ENCODE results near the gene EPB41L5. TPM values are rescaled to one million over a fixed set of nuclear protein-coding genes. Genes with fewer than 3 reads are reported as not detected.
"Not testable (repeated sequence)": the region's sequence is repeated elsewhere in the genome, so short reads cannot be mapped to it uniquely, and the experiment has no call there.

Gene EPB41L5
- total RNA-seq: 1 to 10 TPM; 2.3 to 2.5 TPM

- peaks cover 8% of the 10 kb centered on the region for H3K4me1 Mint-ChIP-seq (ENCODE audit: low read depth)
- H3K9me3 Mint-ChIP-seq: no peaks in the 10 kb centered on the region
- no peak within 1 kb of the TSS for H3K27ac Mint-ChIP-seq
- no peaks in the 10 kb centered on the region for H3K36me3 Mint-ChIP-seq (ENCODE audit: low read depth)
- CTCF ChIA-PET: interaction anchor here (0.6 to 1.5 kb wide), 4 partner anchors 162 to 300 kb away, joined by 3 to 7 read pairs (median 4); no protein-coding TSS in a partner anchor
- intact Hi-C loops (cut with micrococcal nuclease): loop anchor here (1.0 to 5.0 kb wide), 8 partner anchors 96 to 646 kb away; partner anchors contain the start of genes C2orf76, DBI, PTPN4 and RALB
- H3K4me3 Mint-ChIP-seq: peak within 1 kb of the TSS; percentile 77
- peak; percentile 79 for DNase-seq
- no peaks in the 10 kb centered on the region for H3K27me3 Mint-ChIP-seq (ENCODE audit: low read depth)
These were observed at the start of gene EPB41L5 for GRCh38 chr2:120012771-120013596. Gene EPB41L5, plus strand, starts transcription at chr2:120013077. Its CDS starts 6,008 bp downstream, at chr2:120019085.

- Mint-ChIP-seq H3K36me3 (ENCODE audit: low read depth) (peaks cover 2% of the 10 kb centered on the region), H3K27ac (no peak overlapping the region), H3K27me3 (ENCODE audit: low read depth) (no peaks in the 10 kb centered on the region), H3K4me1 (ENCODE audit: low read depth) (peaks cover 3% of the 10 kb centered on the region), H3K4me3 (no peak overlapping the region), H3K9me3 (peaks cover 6% of the 10 kb centered on the region)
- CTCF ChIA-PET: interaction anchor here (1.6 kb wide), 1 partner anchor 193 kb away, joined by 7 read pairs; no protein-coding TSS in a partner anchor
- DNase-seq: no peak
- intact Hi-C loops (cut with micrococcal nuclease): no loop called here
These were observed 31.0 kb upstream of the EPB41L5 start for GRCh38 chr2:119981896-119982295.

GRCh38 chr2:119982506-119982905, 30.4 kb upstream of the EPB41L5 start:
- CTCF ChIA-PET: interaction anchor here (1.0 kb wide), 1 partner anchor 13 kb away, joined by 3 read pairs; no protein-coding TSS in a partner anchor
- DNase-seq: no peak
- intact Hi-C loops (cut with micrococcal nuclease): no loop called here
- Mint-ChIP-seq H3K36me3 (ENCODE audit: low read depth) (peaks cover 2% of the 10 kb centered on the region), H3K27ac (no peak overlapping the region), H3K9me3 (peaks cover 6% of the 10 kb centered on the region), H3K4me1 (ENCODE audit: low read depth) (peaks cover 3% of the 10 kb centered on the region), H3K4me3 (no peak overlapping the region), H3K27me3 (ENCODE audit: low read depth) (no peaks in the 10 kb centered on the region)

- peaks cover 3% of the 10 kb centered on the region for H3K4me1 Mint-ChIP-seq (ENCODE audit: low read depth)
- no peak for DNase-seq
- CTCF ChIA-PET: interaction anchor here (1.0 to 1.2 kb wide), 2 partner anchors 14 to 326 kb away, joined by 3 read pairs; no protein-coding TSS in a partner anchor
- intact Hi-C loops (cut with micrococcal nuclease): no loop called here
- no peaks in the 10 kb centered on the region for H3K27me3 Mint-ChIP-seq (ENCODE audit: low read depth)
- H3K36me3 Mint-ChIP-seq (ENCODE audit: low read depth): peaks cover 2% of the 10 kb centered on the region
- H3K4me3 Mint-ChIP-seq: no peak overlapping the region
- no peak overlapping the region for H3K27ac Mint-ChIP-seq
- peaks cover 6% of the 10 kb centered on the region for H3K9me3 Mint-ChIP-seq
These were observed 29.8 kb upstream of the EPB41L5 start for GRCh38 chr2:119983108-119983507.

- no peaks in the 10 kb centered on the region for H3K9me3 Mint-ChIP-seq
- intact Hi-C loops (cut with micrococcal nuclease): no loop called here
- no peaks in the 10 kb centered on the region for H3K36me3 Mint-ChIP-seq (ENCODE audit: low read depth)
- CTCF ChIA-PET: interaction anchor here (0.7 kb wide), 1 partner anchor 15 kb away, joined by 6 read pairs; no protein-coding TSS in a partner anchor
- DNase-seq: no peak
- H3K27ac Mint-ChIP-seq: no peak overlapping the region
- peaks cover 3% of the 10 kb centered on the region for H3K27me3 Mint-ChIP-seq (ENCODE audit: low read depth)
- no peaks in the 10 kb centered on the region for H3K4me1 Mint-ChIP-seq (ENCODE audit: low read depth)
- no peak overlapping the region for H3K4me3 Mint-ChIP-seq
These were observed 16.7 kb upstream of the EPB41L5 start for GRCh38 chr2:119996148-119996547.

GRCh38 chr2:119996896-119997891, 15.7 kb upstream of the EPB41L5 start:
- H3K4me3 Mint-ChIP-seq; DNase-seq; H3K27me3 Mint-ChIP-seq (ENCODE audit: low read depth); intact Hi-C loops (cut with micrococcal nuclease); H3K9me3 Mint-ChIP-seq; H3K27ac Mint-ChIP-seq; H3K4me1 Mint-ChIP-seq (ENCODE audit: low read depth); H3K36me3 Mint-ChIP-seq (ENCODE audit: low read depth): not testable (repeated sequence)
- CTCF ChIA-PET: interaction anchor here (0.9 kb wide), 1 partner anchor 178 kb away, joined by 3 read pairs; no protein-coding TSS in a partner anchor

- H3K9me3 Mint-ChIP-seq: no peaks in the 10 kb centered on the region
- CTCF ChIA-PET: interaction anchor here (0.6 kb wide), 1 partner anchor 14 kb away, joined by 3 read pairs; no protein-coding TSS in a partner anchor
- H3K36me3 Mint-ChIP-seq (ENCODE audit: low read depth): no peaks in the 10 kb centered on the region
- no peak overlapping the region for H3K4me3 Mint-ChIP-seq
- no peak overlapping the region for H3K27ac Mint-ChIP-seq
- DNase-seq: no peak
- intact Hi-C loops (cut with micrococcal nuclease): no loop called here
- H3K4me1 Mint-ChIP-seq (ENCODE audit: low read depth): no peaks in the 10 kb centered on the region
- H3K27me3 Mint-ChIP-seq (ENCODE audit: low read depth): no peaks in the 10 kb centered on the region
These were observed 11.4 kb upstream of the EPB41L5 start for GRCh38 chr2:120001471-120001870.

GRCh38 chr2:120004254-120004653, 8.6 kb upstream of the EPB41L5 start:
- intact Hi-C loops (cut with micrococcal nuclease): no loop called here
- Mint-ChIP-seq H3K36me3 (ENCODE audit: low read depth) (no peaks in the 10 kb centered on the region), H3K27me3 (ENCODE audit: low read depth) (no peaks in the 10 kb centered on the region), H3K27ac (no peak overlapping the region), H3K4me1 (ENCODE audit: low read depth) (no peaks in the 10 kb centered on the region), H3K4me3 (no peak overlapping the region), H3K9me3 (no peaks in the 10 kb centered on the region)
- DNase-seq: no peak
- CTCF ChIA-PET: no interaction called here

- H3K4me3 Mint-ChIP-seq: no peak overlapping the region
- H3K9me3 Mint-ChIP-seq: no peaks in the 10 kb centered on the region
- no peaks in the 10 kb centered on the region for H3K4me1 Mint-ChIP-seq (ENCODE audit: low read depth)
- no peak overlapping the region for H3K27ac Mint-ChIP-seq
- intact Hi-C loops (cut with micrococcal nuclease): no loop called here
- H3K36me3 Mint-ChIP-seq (ENCODE audit: low read depth): no peaks in the 10 kb centered on the region
- DNase-seq: no peak
- CTCF ChIA-PET: interaction anchor here (0.6 to 0.8 kb wide), 2 partner anchors 20 to 40 kb away, joined by 3 to 7 read pairs; no protein-coding TSS in a partner anchor
- H3K27me3 Mint-ChIP-seq (ENCODE audit: low read depth): no peaks in the 10 kb centered on the region
These were observed 6.9 kb upstream of the EPB41L5 start for GRCh38 chr2:120005834-120006521.

- intact Hi-C loops (cut with micrococcal nuclease): no loop called here
- DNase-seq: no peak
- Mint-ChIP-seq H3K36me3 (ENCODE audit: low read depth) (no peaks in the 10 kb centered on the region), H3K27ac (no peak overlapping the region), H3K4me3 (no peak overlapping the region), H3K4me1 (ENCODE audit: low read depth) (peaks cover 5% of the 10 kb centered on the region), H3K9me3 (no peaks in the 10 kb centered on the region), H3K27me3 (ENCODE audit: low read depth) (no peaks in the 10 kb centered on the region)
- CTCF ChIA-PET: interaction anchor here (1.7 kb wide), 1 partner anchor 167 kb away, joined by 7 read pairs; no protein-coding TSS in a partner anchor
These were observed 5.0 kb upstream of the EPB41L5 start for GRCh38 chr2:120007851-120008250.

- Mint-ChIP-seq H3K27ac (no peak overlapping the region), H3K9me3 (no peaks in the 10 kb centered on the region), H3K4me1 (ENCODE audit: low read depth) (peaks cover 8% of the 10 kb centered on the region), H3K27me3 (ENCODE audit: low read depth) (no peaks in the 10 kb centered on the region), H3K4me3 (peak overlapping the region; percentile 66), H3K36me3 (ENCODE audit: low read depth) (no peaks in the 10 kb centered on the region)
- no peak for DNase-seq
- CTCF ChIA-PET: interaction anchor here (0.6 to 1.5 kb wide), 5 partner anchors 97 to 301 kb away, joined by 3 to 7 read pairs (median 3); no protein-coding TSS in a partner anchor
- intact Hi-C loops (cut with micrococcal nuclease): loop anchor here (1.0 to 5.0 kb wide), 5 partner anchors 97 to 646 kb away; partner anchors contain the start of genes C2orf76, DBI and RALB
These were observed 514 bp upstream of the EPB41L5 start for GRCh38 chr2:120012363-120012762.
